GM21360 (cell line): Measurements from ENCODE around the gene RPS5.
"Not testable (repeated sequence)": the region's sequence is repeated elsewhere in the genome, so short reads cannot be mapped to it uniquely, and the experiment has no call there.

Experiments used
- ATAC-seq: cut with Tn5 transposase; IDR thresholded peaks from one replicate; pipeline ENCODE4 v1.9.1; 2021; ENCODE audit warnings: mild to moderate bottlenecking, moderate library complexity; ENCODE audit not compliant: unreplicated experiment

Gene RPS5

GRCh38 chr19:58386576-58387337 is at the start of gene RPS5:
TSS of gene RPS5 (plus strand) at chr19:58387269. CDS start at chr19:58388138, 869 bp downstream.
- peak; percentile 71 for ATAC-seq

- ATAC-seq, result no peak
Measured at GRCh38 chr19:58338336-58338735, 48.7 kb upstream of the RPS5 start.

- no peak for ATAC-seq
Measured at GRCh38 chr19:58338825-58339558, 48.1 kb upstream of the RPS5 start.

GRCh38 chr19:58345558-58345957 is 41.5 kb upstream of the RPS5 start:
- ATAC-seq, result no peak

- peak; percentile 76 for ATAC-seq
Measured at GRCh38 chr19:58346961-58347929, 39.8 kb upstream of the RPS5 start.

- not testable (repeated sequence) for ATAC-seq
Measured at GRCh38 chr19:58348080-58348479, 39.0 kb upstream of the RPS5 start.

GRCh38 chr19:58349590-58349989 is 37.5 kb upstream of the RPS5 start:
- ATAC-seq, result no peak

- no peak for ATAC-seq
Measured at GRCh38 chr19:58350001-58350861, 36.8 kb upstream of the RPS5 start.

- ATAC-seq, result no peak
Measured at GRCh38 chr19:58350871-58351557, 36.1 kb upstream of the RPS5 start.

- no peak for ATAC-seq
Measured at GRCh38 chr19:58351558-58351878, 35.6 kb upstream of the RPS5 start.

- no peak for ATAC-seq
Measured at GRCh38 chr19:58351990-58352755, 34.9 kb upstream of the RPS5 start.

GRCh38 chr19:58352760-58353671 is 34.1 kb upstream of the RPS5 start, which contains the start of gene A1BG:
TSS of gene A1BG (minus strand) at chr19:58353492. CDS start at chr19:58353437, 55 bp downstream.
- ATAC-seq, result no peak

GRCh38 chr19:58353717-58354477 is 33.2 kb upstream of the RPS5 start:
- no peak for ATAC-seq

- ATAC-seq, result no peak
Measured at GRCh38 chr19:58354478-58355030, 32.5 kb upstream of the RPS5 start.

GRCh38 chr19:58355215-58355796 is 31.8 kb upstream of the RPS5 start:
- ATAC-seq, result no peak
